Karpas-422 (cell line): ENCODE results near the gene TSEN54. TPM values are rescaled to one million over a fixed set of nuclear protein-coding genes. Genes with fewer than 3 reads are reported as not detected.

Source experiments
- DNase-seq: peaks from one replicate; pipeline ENCODE4 v3.0.0-alpha.2; 2015
- H2AFZ ChIP-seq: fragments of 200-600 bp; sonication (generic); 2 replicates; pipeline ENCODE4 v1.6.1; 2014; ENCODE audit warnings: antibody characterized with exemption, low read length, mixed read lengths
- H3K27ac ChIP-seq: fragments of 200-600 bp; sonication (generic); 2 replicates; pipeline ENCODE4 v1.5.1; 2014; ENCODE audit warnings: mild to moderate bottlenecking, low read length, moderate library complexity
- H3K27me3 ChIP-seq: fragments of 200-600 bp; sonication (generic); 2 replicates; pipeline ENCODE4 v1.6.1; 2014; ENCODE audit warnings: low read length, mixed read lengths
- H3K36me3 ChIP-seq: fragments of 200-600 bp; sonication (generic); 2 replicates; pipeline ENCODE4 v1.6.1; 2014; ENCODE audit warnings: low read length, mixed read lengths; ENCODE audit not compliant: insufficient read depth
- H3K4me1 ChIP-seq: fragments of 200-600 bp; sonication (generic); 2 replicates; pipeline ENCODE4 v1.6.1; 2014; ENCODE audit warnings: mild to moderate bottlenecking, low read length, mixed read lengths
- H3K4me2 ChIP-seq: fragments of 200-600 bp; sonication (generic); 2 replicates; pipeline ENCODE4 v1.6.1; 2014; ENCODE audit warnings: low read length, low read depth, mild to moderate bottlenecking; ENCODE audit not compliant: poor library complexity, severe bottlenecking
- H3K4me3 ChIP-seq: fragments of 200-600 bp; sonication (generic); 2 replicates; pipeline ENCODE4 v1.5.1; 2014; ENCODE audit warnings: mild to moderate bottlenecking, antibody characterized with exemption, low read length, mixed read lengths
- H3K79me2 ChIP-seq: fragments of 200-600 bp; sonication (generic); 2 replicates; pipeline ENCODE4 v1.6.1; 2014; ENCODE audit warnings: mild to moderate bottlenecking, low read length, mixed read lengths
- H3K9ac ChIP-seq: fragments of 200-600 bp; sonication (generic); 2 replicates; pipeline ENCODE4 v1.6.0; 2014; ENCODE audit warnings: low read length
- H3K9me2 ChIP-seq: fragments of 200-600 bp; sonication (generic), shearing (Covaris generic); replicated peaks from 2 replicates; pipeline ENCODE4 v1.6.0; 2014; ENCODE audit warnings: mild to moderate bottlenecking, low read length, moderate library complexity; ENCODE audit not compliant: insufficient read depth
- H3K9me3 ChIP-seq: fragments of 300-700, 200-600 bp; sonication (generic); 2 replicates; pipeline ENCODE4 v1.6.1; 2014; ENCODE audit warnings: low read length, mixed read lengths
- H4K20me1 ChIP-seq: fragments of 200-600 bp; sonication (generic); 2 replicates; pipeline ENCODE4 v1.6.1; 2014; ENCODE audit warnings: mild to moderate bottlenecking, antibody characterized with exemption, low read length, low read depth; ENCODE audit not compliant: insufficient read depth
- total RNA-seq: library from RNA; depleted of rRNA; stranded (reverse); fragments of >200 nt; shearing (Covaris generic); gene quantifications from 2 replicates; pipeline ENCODE4 v1.2.3, GENCODE V29; 2014; ENCODE audit warnings: low replicate concordance

The TSEN54 gene
- total RNA-seq, 1 experiment from 2014 or later, result 25.5 TPM

DNA sequence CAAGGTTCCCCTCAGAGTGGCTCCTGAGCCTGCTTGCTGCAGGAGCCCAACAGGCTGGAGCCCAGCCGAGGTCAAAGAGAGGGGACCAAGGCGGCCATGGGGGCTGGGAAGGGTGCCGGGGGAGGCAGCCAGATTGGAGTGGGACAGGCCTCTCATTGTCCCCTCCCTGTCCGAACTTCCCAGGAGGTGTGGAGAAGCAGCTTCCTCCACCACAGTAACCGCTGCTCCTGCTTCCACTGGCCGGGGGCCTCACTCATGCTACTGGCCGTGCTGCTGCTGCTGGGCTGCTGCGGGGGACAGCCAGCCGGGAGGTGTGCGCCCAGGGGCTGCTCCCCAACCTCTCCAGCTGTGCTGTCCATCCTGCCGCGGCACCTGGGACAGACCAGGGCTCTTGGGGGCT lies 30.6 kb upstream of the TSEN54 start:
- no peaks in the 10 kb centered on the region for H3K9me2 ChIP-seq
- H3K27me3 ChIP-seq, result no peaks in the 10 kb centered on the region
- H3K9ac ChIP-seq, result no peak overlapping the region
- no peak overlapping the region for H3K4me2 ChIP-seq
- H2AFZ ChIP-seq, result no peak overlapping the region
- H3K27ac ChIP-seq, result no peak overlapping the region
- H3K79me2 ChIP-seq, result no peaks in the 10 kb centered on the region
- H4K20me1 ChIP-seq, result no peaks in the 10 kb centered on the region
- no peaks in the 10 kb centered on the region for H3K9me3 ChIP-seq
- no peaks in the 10 kb centered on the region for H3K36me3 ChIP-seq
- no peak overlapping the region for H3K4me3 ChIP-seq
- H3K4me1 ChIP-seq, result peaks cover 11% of the 10 kb centered on the region
- no peak for DNase-seq

GRCh38 chr17:75486151-75486550 lies 30.2 kb upstream of the TSEN54 start:
- H3K4me3 ChIP-seq, result no peak overlapping the region
- H3K9me3 ChIP-seq, result no peaks in the 10 kb centered on the region
- no peaks in the 10 kb centered on the region for H3K79me2 ChIP-seq
- H3K27ac ChIP-seq, result no peak overlapping the region
- DNase-seq, result no peak
- no peaks in the 10 kb centered on the region for H3K36me3 ChIP-seq
- no peaks in the 10 kb centered on the region for H3K9me2 ChIP-seq
- peaks cover 11% of the 10 kb centered on the region for H3K4me1 ChIP-seq
- H4K20me1 ChIP-seq, result no peaks in the 10 kb centered on the region
- no peak overlapping the region for H3K4me2 ChIP-seq
- no peak overlapping the region for H3K9ac ChIP-seq
- H3K27me3 ChIP-seq, result no peaks in the 10 kb centered on the region
- no peak overlapping the region for H2AFZ ChIP-seq

DNA sequence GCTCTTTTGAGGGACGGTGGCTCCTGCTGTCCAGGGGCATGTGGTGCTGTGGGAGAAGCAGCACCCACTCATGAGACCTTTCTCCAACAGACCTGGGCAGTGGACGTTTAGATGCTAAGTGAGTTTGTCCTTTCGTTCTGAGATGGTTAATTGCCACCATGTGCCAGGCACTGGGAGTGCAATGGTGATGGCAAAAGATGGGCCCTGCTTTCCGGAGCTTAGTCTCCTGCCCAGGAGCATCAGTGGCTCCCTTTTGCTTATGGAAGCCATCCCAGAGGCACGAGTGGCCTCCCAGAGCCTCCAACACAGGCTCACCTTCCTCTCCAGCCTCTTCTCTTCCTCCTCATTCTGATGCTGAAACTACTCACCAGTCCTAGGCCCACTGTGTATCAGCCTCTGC lies 29.4 kb upstream of the TSEN54 start:
- Histone ChIP-seq H2AFZ (no peak overlapping the region), H3K9ac (no peak overlapping the region), H4K20me1 (no peaks in the 10 kb centered on the region), H3K4me1 (peaks cover 11% of the 10 kb centered on the region), H3K79me2 (no peaks in the 10 kb centered on the region), H3K9me3 (no peaks in the 10 kb centered on the region), H3K27ac (no peak overlapping the region), H3K27me3 (no peaks in the 10 kb centered on the region), H3K4me3 (no peak overlapping the region), H3K36me3 (no peaks in the 10 kb centered on the region), H3K4me2 (no peak overlapping the region), H3K9me2 (no peaks in the 10 kb centered on the region)
- DNase-seq, result no peak

GRCh38 chr17:75487351-75488070 lies 28.8 kb upstream of the TSEN54 start:
- peak overlapping the region; percentile 10; the same call in 1 of the 2 replicates for H3K27ac ChIP-seq
- no peaks in the 10 kb centered on the region for H3K36me3 ChIP-seq
- no peaks in the 10 kb centered on the region for H3K79me2 ChIP-seq
- peak; percentile 66 for DNase-seq
- no peaks in the 10 kb centered on the region for H3K9me3 ChIP-seq
- peaks cover 11% of the 10 kb centered on the region for H3K4me1 ChIP-seq
- H3K4me2 ChIP-seq, result peak overlapping the region; percentile 33
- H3K27me3 ChIP-seq, result no peaks in the 10 kb centered on the region
- H3K9ac ChIP-seq, result peak overlapping the region; percentile 31; the same call in 1 of the 2 replicates
- H3K9me2 ChIP-seq, result no peaks in the 10 kb centered on the region
- peak overlapping the region; percentile 68; the same call in 1 of the 2 replicates for H2AFZ ChIP-seq
- H4K20me1 ChIP-seq, result no peaks in the 10 kb centered on the region
- no peak overlapping the region for H3K4me3 ChIP-seq

DNA sequence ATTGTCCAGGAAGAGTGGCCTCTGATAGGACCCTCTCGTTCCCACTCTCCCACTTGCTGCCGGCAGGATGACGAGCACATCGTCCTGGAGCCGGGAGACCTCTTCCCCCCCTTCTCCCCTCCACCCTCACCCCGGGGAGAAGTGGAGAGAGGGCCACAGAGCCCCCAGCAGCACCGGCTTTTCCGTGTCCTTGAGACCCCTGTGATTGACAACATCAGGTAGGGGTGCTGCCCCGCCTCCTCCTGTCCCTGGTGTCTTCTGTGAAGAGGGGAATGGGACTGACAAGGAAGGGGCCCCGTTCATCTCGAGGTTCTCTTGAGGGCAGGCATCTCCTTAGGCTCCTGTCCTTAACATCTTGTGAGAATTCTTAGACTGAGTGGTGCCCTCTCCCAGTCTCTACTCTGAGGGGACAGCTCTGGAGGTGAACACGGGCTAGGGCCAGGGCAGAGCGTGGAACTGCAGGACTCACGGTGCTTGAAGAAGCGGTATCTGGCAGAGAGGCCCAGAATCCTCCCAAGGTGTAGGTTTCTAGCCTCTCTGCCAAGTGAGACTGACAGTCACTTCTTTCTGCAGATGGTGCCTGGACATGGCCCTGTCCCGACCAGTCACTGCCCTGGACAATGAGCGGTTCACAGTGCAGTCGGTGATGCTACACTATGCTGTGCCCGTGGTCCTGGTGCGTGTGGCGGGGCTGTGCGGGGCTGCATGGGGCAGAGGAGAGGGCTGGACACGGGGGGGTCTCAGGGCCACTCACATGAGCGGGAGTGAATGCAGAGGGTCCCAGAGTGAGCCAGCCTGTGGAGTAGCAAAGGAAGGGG lies 27.4 kb upstream of the TSEN54 start:
- no peak for DNase-seq
- no peak overlapping the region for H2AFZ ChIP-seq
- H3K9ac ChIP-seq, result no peak overlapping the region
- no peaks in the 10 kb centered on the region for H3K9me3 ChIP-seq
- H3K79me2 ChIP-seq, result no peaks in the 10 kb centered on the region
- no peak overlapping the region for H3K4me3 ChIP-seq
- no peaks in the 10 kb centered on the region for H3K36me3 ChIP-seq
- no peaks in the 10 kb centered on the region for H3K9me2 ChIP-seq
- H4K20me1 ChIP-seq, result no peaks in the 10 kb centered on the region
- no peak overlapping the region for H3K27ac ChIP-seq
- H3K4me2 ChIP-seq, result no peak overlapping the region
- no peaks in the 10 kb centered on the region for H3K27me3 ChIP-seq
- peaks cover 11% of the 10 kb centered on the region for H3K4me1 ChIP-seq

DNA sequence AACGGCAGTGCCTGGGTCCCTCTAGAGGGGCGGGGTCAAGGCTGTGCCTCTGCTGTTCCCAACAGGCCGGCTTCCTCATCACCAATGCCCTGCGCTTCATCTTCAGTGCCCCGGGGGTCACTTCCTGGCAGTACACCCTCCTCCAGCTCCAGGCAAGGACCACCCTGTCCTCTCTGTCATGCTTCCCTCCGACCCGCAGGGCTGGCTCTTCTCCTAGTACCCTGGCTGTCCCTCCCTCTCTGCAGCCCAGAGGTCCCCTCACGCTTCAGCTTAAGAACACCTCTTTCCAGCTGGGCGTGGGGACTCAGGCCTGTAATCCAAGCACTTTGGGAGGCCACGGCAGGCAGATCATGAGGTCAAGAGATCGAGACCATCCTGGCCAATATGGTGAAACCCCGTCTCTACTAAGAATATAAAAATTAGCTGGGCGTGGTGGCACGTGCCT lies 26.8 kb upstream of the TSEN54 start:
- H3K4me3 ChIP-seq, result no peak overlapping the region
- no peak overlapping the region for H2AFZ ChIP-seq
- DNase-seq, result no peak
- no peaks in the 10 kb centered on the region for H3K9me2 ChIP-seq
- no peaks in the 10 kb centered on the region for H3K36me3 ChIP-seq
- H3K9me3 ChIP-seq, result no peaks in the 10 kb centered on the region
- H4K20me1 ChIP-seq, result no peaks in the 10 kb centered on the region
- no peak overlapping the region for H3K9ac ChIP-seq
- no peak overlapping the region for H3K4me2 ChIP-seq
- no peaks in the 10 kb centered on the region for H3K79me2 ChIP-seq
- no peak overlapping the region for H3K27ac ChIP-seq
- no peaks in the 10 kb centered on the region for H3K27me3 ChIP-seq
- peaks cover 11% of the 10 kb centered on the region for H3K4me1 ChIP-seq

DNA sequence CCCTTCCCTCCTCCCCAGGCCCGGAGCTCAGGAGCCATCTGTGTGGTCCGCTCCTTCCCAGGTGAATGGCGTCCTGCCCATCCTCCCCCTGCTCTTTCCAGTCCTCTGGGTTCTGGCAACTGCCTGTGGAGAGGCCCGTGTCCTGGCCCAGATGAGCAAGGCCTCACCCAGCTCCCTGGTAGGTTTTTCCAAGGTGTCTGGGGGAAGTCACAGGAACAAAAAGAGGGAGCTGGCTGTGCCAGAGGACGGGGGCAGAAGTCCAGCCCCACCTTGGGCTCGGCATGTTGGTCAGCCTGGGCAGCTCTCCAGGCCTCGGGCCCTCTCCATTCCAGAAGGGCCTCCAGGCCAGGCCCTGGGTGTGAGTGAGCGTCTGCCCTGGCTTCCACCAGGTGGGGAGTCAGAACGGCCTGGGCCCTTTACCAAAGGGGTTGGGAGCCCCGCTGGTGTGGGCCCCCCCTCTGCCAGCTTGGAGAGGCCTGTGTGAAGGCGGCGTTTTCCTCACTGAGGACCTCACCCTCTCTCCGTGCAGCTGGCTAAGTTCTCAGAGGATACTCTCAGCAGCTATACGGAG lies 26.1 kb upstream of the TSEN54 start:
- Histone ChIP-seq H2AFZ (no peak overlapping the region), H3K36me3 (no peaks in the 10 kb centered on the region), H3K9ac (no peak overlapping the region), H3K9me3 (no peaks in the 10 kb centered on the region), H3K79me2 (no peaks in the 10 kb centered on the region), H3K4me1 (peaks cover 11% of the 10 kb centered on the region), H3K4me2 (no peak overlapping the region), H3K4me3 (no peak overlapping the region), H3K9me2 (no peaks in the 10 kb centered on the region), H3K27ac (no peak overlapping the region), H3K27me3 (no peaks in the 10 kb centered on the region), H4K20me1 (no peaks in the 10 kb centered on the region)
- DNase-seq, result no peak

- no peak overlapping the region for H3K9ac ChIP-seq
- H3K4me3 ChIP-seq, result no peak overlapping the region
- no peaks in the 10 kb centered on the region for H3K9me2 ChIP-seq
- H3K4me2 ChIP-seq, result no peak overlapping the region
- no peak overlapping the region for H2AFZ ChIP-seq
- no peak for DNase-seq
- no peaks in the 10 kb centered on the region for H3K9me3 ChIP-seq
- H3K79me2 ChIP-seq, result no peaks in the 10 kb centered on the region
- no peaks in the 10 kb centered on the region for H3K27me3 ChIP-seq
- no peaks in the 10 kb centered on the region for H3K36me3 ChIP-seq
- H3K27ac ChIP-seq, result no peak overlapping the region
- H4K20me1 ChIP-seq, result no peaks in the 10 kb centered on the region
- H3K4me1 ChIP-seq, result peaks cover 11% of the 10 kb centered on the region
Observed at GRCh38 chr17:75490953-75491649, 25.2 kb upstream of the TSEN54 start.
